GM12878 (cell line): ENCODE data around the gene CHKA.

Source experiments
- EZH2 ChIP-seq: IDR thresholded peaks from 2 replicates; pipeline ENCODE4 v1.6.1; 2012; ENCODE audit warnings: low read depth, mild to moderate bottlenecking, control low read depth, inconsistent platforms, low read length, borderline replicate concordance; ENCODE audit not compliant: control insufficient read depth
- GABPA ChIP-seq: IDR thresholded peaks from 2 replicates; pipeline ENCODE4 v1.6.1; 2014; ENCODE audit warnings: antibody characterized with exemption, low read depth, mild to moderate bottlenecking, inconsistent platforms
- HDGF ChIP-seq: fragments of 450-650 bp; IDR thresholded peaks from 2 replicates; pipeline ENCODE4 v1.6.1; 2016; ENCODE audit warnings: antibody characterized with exemption
- POLR2A ChIP-seq: IDR thresholded peaks from 2 replicates; pipeline ENCODE4 v1.6.1; 2011; ENCODE audit warnings: low read depth, mild to moderate bottlenecking, low read length
- POLR2AphosphoS5 ChIP-seq: IDR thresholded peaks from 2 replicates; pipeline ENCODE4 v1.6.1; 2011; ENCODE audit warnings: mild to moderate bottlenecking, low read length, inconsistent platforms
- SIN3A ChIP-seq: IDR thresholded peaks from 2 replicates; pipeline ENCODE4 v1.6.1; 2012; ENCODE audit warnings: low read depth, low read length, improper control_type of control experiment
- STAT1 ChIP-seq: fragments of 450-650 bp; conservative IDR thresholded peaks from 2 replicates; pipeline ENCODE4 v1.6.1; 2014; ENCODE audit warnings: antibody characterized with exemption, mild to moderate bottlenecking
- ZSCAN29 ChIP-seq: fragments of 450-650 bp; IDR thresholded peaks from 2 replicates; pipeline ENCODE4 v1.6.1; 2017; ENCODE audit warnings: mild to moderate bottlenecking, moderate library complexity
- TF ChIP-seq, protein P1 (sequence below): IDR thresholded peaks from 2 replicates; pipeline ENCODE4 v1.6.1; 2011; ENCODE audit warnings: low read depth, low read length, improper control_type of control experiment, borderline replicate concordance
- TF ChIP-seq, protein P2 (sequence below): fragments of 450-650 bp; IDR thresholded peaks from 2 replicates; pipeline ENCODE4 v1.6.1; 2017; ENCODE audit warnings: mild to moderate bottlenecking, low read depth, inconsistent platforms; ENCODE audit not compliant: poor library complexity, severe bottlenecking
- TF ChIP-seq, protein P3 (sequence below): IDR thresholded peaks from 2 replicates; pipeline ENCODE4 v1.6.1; 2012; ENCODE audit warnings: low read depth, low read length, improper control_type of control experiment

DNA sequence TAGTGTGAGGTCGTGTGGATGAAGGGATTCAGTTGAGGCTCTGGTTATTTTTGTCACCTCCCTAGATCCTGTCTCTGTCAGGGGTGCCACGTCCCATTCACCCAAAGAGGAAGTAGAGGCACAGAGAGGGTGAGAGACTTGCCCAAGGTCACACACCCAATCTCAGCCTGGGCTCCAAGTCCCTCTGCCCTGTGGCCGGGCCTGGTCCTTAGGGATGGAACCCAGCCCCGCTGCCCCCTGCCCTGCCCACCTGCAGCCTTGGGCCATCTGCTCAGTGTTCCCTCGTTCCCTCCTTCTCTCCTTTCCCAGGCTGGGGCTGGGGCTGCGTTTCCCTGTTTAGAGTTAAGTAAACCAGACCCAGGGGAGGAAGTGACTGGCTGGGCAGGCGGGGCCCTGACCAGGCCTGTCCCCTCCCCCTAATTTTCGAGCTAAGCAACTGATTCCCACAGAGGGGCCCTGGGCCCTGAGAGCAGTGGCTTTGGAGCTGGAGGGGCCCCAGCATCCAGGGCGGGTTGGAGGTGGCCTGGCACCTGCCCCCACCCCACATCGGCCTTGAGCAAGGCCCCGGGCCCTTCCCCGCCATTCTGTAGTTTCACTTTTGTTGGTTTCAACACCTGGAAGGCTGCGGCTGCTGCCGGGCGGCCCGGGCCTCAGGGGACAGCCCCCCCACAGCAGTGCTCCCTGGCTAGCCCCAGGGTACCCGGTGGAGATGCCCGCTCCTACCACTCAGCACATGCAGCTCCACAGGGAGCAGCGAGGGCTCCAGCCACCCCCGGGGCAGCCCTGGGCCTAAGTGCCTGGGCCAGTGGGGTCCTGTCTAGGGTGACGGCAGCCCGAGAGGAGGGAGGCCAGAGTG, 80.9 kb downstream of the CHKA start:
- TF ChIP-seq POLR2A: peak; percentile 61
- no peak for TF ChIP-seq POLR2AphosphoS5
- TF ChIP-seq, protein P1, sequence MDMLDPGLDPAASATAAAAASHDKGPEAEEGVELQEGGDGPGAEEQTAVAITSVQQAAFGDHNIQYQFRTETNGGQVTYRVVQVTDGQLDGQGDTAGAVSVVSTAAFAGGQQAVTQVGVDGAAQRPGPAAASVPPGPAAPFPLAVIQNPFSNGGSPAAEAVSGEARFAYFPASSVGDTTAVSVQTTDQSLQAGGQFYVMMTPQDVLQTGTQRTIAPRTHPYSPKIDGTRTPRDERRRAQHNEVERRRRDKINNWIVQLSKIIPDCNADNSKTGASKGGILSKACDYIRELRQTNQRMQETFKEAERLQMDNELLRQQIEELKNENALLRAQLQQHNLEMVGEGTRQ: no peak
- TF ChIP-seq, protein P2, sequence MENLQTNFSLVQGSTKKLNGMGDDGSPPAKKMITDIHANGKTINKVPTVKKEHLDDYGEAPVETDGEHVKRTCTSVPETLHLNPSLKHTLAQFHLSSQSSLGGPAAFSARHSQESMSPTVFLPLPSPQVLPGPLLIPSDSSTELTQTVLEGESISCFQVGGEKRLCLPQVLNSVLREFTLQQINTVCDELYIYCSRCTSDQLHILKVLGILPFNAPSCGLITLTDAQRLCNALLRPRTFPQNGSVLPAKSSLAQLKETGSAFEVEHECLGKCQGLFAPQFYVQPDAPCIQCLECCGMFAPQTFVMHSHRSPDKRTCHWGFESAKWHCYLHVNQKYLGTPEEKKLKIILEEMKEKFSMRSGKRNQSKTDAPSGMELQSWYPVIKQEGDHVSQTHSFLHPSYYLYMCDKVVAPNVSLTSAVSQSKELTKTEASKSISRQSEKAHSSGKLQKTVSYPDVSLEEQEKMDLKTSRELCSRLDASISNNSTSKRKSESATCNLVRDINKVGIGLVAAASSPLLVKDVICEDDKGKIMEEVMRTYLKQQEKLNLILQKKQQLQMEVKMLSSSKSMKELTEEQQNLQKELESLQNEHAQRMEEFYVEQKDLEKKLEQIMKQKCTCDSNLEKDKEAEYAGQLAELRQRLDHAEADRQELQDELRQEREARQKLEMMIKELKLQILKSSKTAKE: no peak
- no peak for TF ChIP-seq GABPA
- TF ChIP-seq, protein P3, sequence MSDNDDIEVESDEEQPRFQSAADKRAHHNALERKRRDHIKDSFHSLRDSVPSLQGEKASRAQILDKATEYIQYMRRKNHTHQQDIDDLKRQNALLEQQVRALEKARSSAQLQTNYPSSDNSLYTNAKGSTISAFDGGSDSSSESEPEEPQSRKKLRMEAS: no peak
- TF ChIP-seq EZH2: no peak
- TF ChIP-seq ZSCAN29: no peak
- no peak; the same call in 1 of the 2 replicates for TF ChIP-seq HDGF
- TF ChIP-seq STAT1: no peak
- no peak; the same call in 1 of the 2 replicates for TF ChIP-seq SIN3A
